GM23338 (cell line): Measurements from ENCODE around the gene ERP44. TPM values are rescaled to one million over a fixed set of nuclear protein-coding genes. Genes with fewer than 3 reads are reported as not detected.

Source experiments
- ATAC-seq: fragments of 200-7000 bp; cut with Tn5 transposase; 3 replicates; pipeline ENCODE4 v1.9.1; 2020
- DNase-seq: peaks from one replicate; pipeline ENCODE4 v3.0.0-alpha.2; 2015; ENCODE audit warnings: low spot score
- H2AFZ ChIP-seq: fragments of 200-600 bp; sonication (generic); 2 replicates; pipeline ENCODE4 v1.8.0; 2016; ENCODE audit warnings: antibody characterized with exemption, mild to moderate bottlenecking, moderate library complexity
- H3F3A ChIP-seq: fragments of 200-600 bp; sonication (generic); replicated peaks from 2 replicates; pipeline ENCODE4 v1.8.0; 2017; ENCODE audit warnings: antibody characterized with exemption, mixed run types, low read depth
- H3K27ac ChIP-seq: fragments of 200-600 bp; sonication (generic); 2 replicates; pipeline ENCODE4 v1.6.1; 2016; ENCODE audit warnings: low read depth
- H3K27me3 ChIP-seq: fragments of 200-600 bp; sonication (generic); 2 replicates; pipeline ENCODE4 v1.8.0; 2016; ENCODE audit warnings: mild to moderate bottlenecking, mixed run types, moderate library complexity; ENCODE audit not compliant: insufficient read depth
- H3K36me3 ChIP-seq: fragments of 200-600 bp; sonication (generic); 2 replicates; pipeline ENCODE4 v1.8.0; 2016; ENCODE audit warnings: mild to moderate bottlenecking; ENCODE audit not compliant: insufficient read depth
- H3K4me1 ChIP-seq: fragments of 200-600 bp; sonication (generic); 2 replicates; pipeline ENCODE4 v1.8.0; 2016; ENCODE audit warnings: mild to moderate bottlenecking, moderate library complexity; ENCODE audit not compliant: insufficient read depth
- H3K4me2 ChIP-seq: fragments of 200-600 bp; sonication (generic); 2 replicates; pipeline ENCODE4 v1.7.1; 2017; ENCODE audit warnings: mixed run types
- H3K4me3 ChIP-seq: fragments of 200-600 bp; sonication (generic); 2 replicates; pipeline ENCODE4 v1.6.1; 2016; ENCODE audit warnings: mixed run types
- H3K79me2 ChIP-seq: fragments of 200-600 bp; sonication (generic); replicated peaks from 2 replicates; pipeline ENCODE4 v1.8.0; 2017; ENCODE audit warnings: mild to moderate bottlenecking; ENCODE audit not compliant: insufficient read depth
- H3K9me2 ChIP-seq: fragments of 200-600 bp; sonication (generic); 2 replicates; pipeline ENCODE4 v1.8.0; 2017; ENCODE audit not compliant: insufficient read depth
- H4K20me1 ChIP-seq: fragments of 200-600 bp; sonication (generic); replicated peaks from 2 replicates; pipeline ENCODE4 v1.8.0; 2017; ENCODE audit warnings: mild to moderate bottlenecking; ENCODE audit not compliant: insufficient read depth
- H3K27ac Mint-ChIP-seq: 2 replicates; pipeline ENCODE4 v1.8.0; 2020; ENCODE audit warnings: inconsistent platforms, mild to moderate bottlenecking, moderate library complexity, mixed read lengths
- H3K27me3 Mint-ChIP-seq: 3 replicates; pipeline ENCODE4 v1.8.0; 2022; ENCODE audit warnings: low read depth, mild to moderate bottlenecking, moderate library complexity, mixed read lengths, inconsistent platforms; ENCODE audit not compliant: insufficient read depth, poor library complexity
- H3K36me3 Mint-ChIP-seq: 3 replicates; pipeline ENCODE4 v1.8.0; 2021; ENCODE audit warnings: low read depth, mild to moderate bottlenecking, inconsistent platforms, moderate library complexity, mixed read lengths
- H3K4me1 Mint-ChIP-seq: 3 replicates; pipeline ENCODE4 v1.8.0; 2020; ENCODE audit warnings: mild to moderate bottlenecking, inconsistent platforms, mixed read lengths
- H3K4me3 Mint-ChIP-seq: 3 replicates; pipeline ENCODE4 v1.8.0; 2021; ENCODE audit warnings: moderate library complexity, mild to moderate bottlenecking, inconsistent platforms, mixed read lengths
- H3K9me3 Mint-ChIP-seq: 3 replicates; pipeline ENCODE4 v1.8.0; 2020; ENCODE audit warnings: moderate library complexity, mild to moderate bottlenecking, inconsistent platforms, mixed read lengths
- CREB1 ChIP-seq: fragments of 250-450 bp; sonication (Bioruptor Pico); IDR thresholded peaks from 2 replicates; pipeline ENCODE4 v1.5.0; 2020; ENCODE audit warnings: low read depth, mild to moderate bottlenecking, moderate library complexity
- CTCF ChIP-seq, 2 experiments: fragments of 200-600 bp in 1 of 2; sonication (generic) in 1 of 2; conservative IDR thresholded peaks; 2 replicates each; pipeline versions ENCODE4 v1.5.1 to v1.6.1; 2016 to 2017; ENCODE audit warnings: antibody characterized with exemption in 2 of 2, low read depth in 2 of 2, mild to moderate bottlenecking in 2 of 2, moderate library complexity in 1 of 2
- ETS1 ChIP-seq: IDR thresholded peaks from 2 replicates; pipeline ENCODE4 v1.6.1; 2016; ENCODE audit warnings: antibody characterized with exemption
- EZH2 ChIP-seq: fragments of 200-600 bp; sonication (generic); IDR thresholded peaks from one replicate; pipeline ENCODE4 v1.8.0; 2017; ENCODE audit warnings: antibody characterized with exemption, mild to moderate bottlenecking, low read depth; ENCODE audit not compliant: unreplicated experiment
- EZH2phosphoT487 ChIP-seq: fragments of 200-600 bp; sonication (generic); IDR thresholded peaks from one replicate; pipeline ENCODE4 v1.8.1; 2018; ENCODE audit warnings: antibody characterized with exemption; ENCODE audit not compliant: unreplicated experiment
- JUNB ChIP-seq: IDR thresholded peaks from one replicate; pipeline ENCODE4 v1.6.1; 2016; ENCODE audit warnings: antibody characterized with exemption; ENCODE audit not compliant: unreplicated experiment
- NANOG ChIP-seq: IDR thresholded peaks from 2 replicates; pipeline ENCODE4 v1.6.1; 2016; ENCODE audit warnings: antibody characterized with exemption, borderline replicate concordance
- POLR2AphosphoS5 ChIP-seq: IDR thresholded peaks from 2 replicates; pipeline ENCODE4 v1.6.1; 2016; ENCODE audit warnings: antibody characterized with exemption, low read depth
- REST ChIP-seq: IDR thresholded peaks from one replicate; pipeline ENCODE4 v1.6.1; 2018; ENCODE audit warnings: antibody characterized with exemption; ENCODE audit not compliant: unreplicated experiment
- STAT1 ChIP-seq: IDR thresholded peaks from one replicate; pipeline ENCODE4 v1.6.1; 2016; ENCODE audit warnings: antibody characterized with exemption; ENCODE audit not compliant: unreplicated experiment
- ZNF114 ChIP-seq: fragments of 250-450 bp; sonication (Bioruptor Pico); IDR thresholded peaks from 2 replicates; pipeline ENCODE4 v1.5.0; 2020; ENCODE audit warnings: mild to moderate bottlenecking, moderate library complexity
- ZNF331 ChIP-seq: fragments of 250-450 bp; sonication (Bioruptor Pico); IDR thresholded peaks from 2 replicates; pipeline ENCODE4 v1.5.0; 2020; ENCODE audit warnings: low read depth, mild to moderate bottlenecking, moderate library complexity
- ZNF462 ChIP-seq: fragments of 250-450 bp; sonication (Bioruptor Pico); IDR thresholded peaks from 2 replicates; pipeline ENCODE4 v1.5.0; 2020; ENCODE audit warnings: mild to moderate bottlenecking, moderate library complexity
- polyA plus RNA-seq: library from polyadenylated mRNA; unstranded; fragments of >200 nt; fragmentation: Nextera tagmentation; extraction: Ambion mirVana; gene quantifications from 2 replicates; pipeline ENCODE4 v1.2.1, GENCODE V29; 2016
- total RNA-seq: library from RNA; depleted of rRNA; stranded (reverse); fragments of >200 nt; shearing (Covaris generic); gene quantifications from 2 replicates; pipeline ENCODE4 v1.2.3, GENCODE V29; 2014

ERP44 gene
- total and polyA plus RNA-seq, 2 experiments from 2014 or later, result 13.0 to 24.1 TPM

DNA sequence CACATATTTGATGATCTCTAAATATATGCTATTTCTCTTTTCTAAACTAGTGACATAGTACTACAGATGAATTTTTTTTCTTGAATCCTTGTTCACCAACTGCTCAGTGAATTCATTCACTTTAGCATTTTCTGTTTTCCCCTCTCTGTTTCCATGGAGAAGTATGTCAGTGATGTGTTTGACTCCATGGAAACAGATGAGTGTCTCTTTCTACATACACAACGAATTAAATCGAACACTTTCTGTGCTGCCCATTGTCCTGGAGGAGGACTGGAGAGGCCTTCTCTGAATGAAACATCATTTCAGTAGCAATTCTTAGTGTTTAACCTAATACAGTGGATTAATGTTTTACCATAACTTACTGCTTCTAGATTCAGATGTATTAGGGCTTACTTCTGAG, 9.8 kb upstream of the ERP44 start:
- no peaks in the 10 kb centered on the region for H3K36me3 ChIP-seq
- H3F3A ChIP-seq, result no peaks in the 10 kb centered on the region
- H3K9me3 Mint-ChIP-seq, result no peaks in the 10 kb centered on the region
- DNase-seq (no peak), ATAC-seq (no peak)
- TF ChIP-seq CTCF (conservative IDR thresholded peaks at IDR 0.05; ENCODE audit: low read depth in 2 of 2), result no peak
- no peak for TF ChIP-seq EZH2
- no peak for TF ChIP-seq CREB1 (CRISPR knock-in tag)
- TF ChIP-seq ZNF114 (CRISPR knock-in tag), result no peak
- no peak for TF ChIP-seq REST
- TF ChIP-seq ZNF331 (CRISPR knock-in tag), result no peak
- TF ChIP-seq ETS1, result no peak
- no peak for TF ChIP-seq JUNB
- TF ChIP-seq POLR2AphosphoS5, result no peak
- no peak for TF ChIP-seq STAT1
- no peak for TF ChIP-seq ZNF462
- TF ChIP-seq EZH2phosphoT487, result no peak
- no peak for TF ChIP-seq NANOG
- no peak overlapping the region for H3K4me2 ChIP-seq
- no peak overlapping the region for H3K27ac Mint-ChIP-seq
- no peaks in the 10 kb centered on the region for H3K36me3 Mint-ChIP-seq
- H3K4me3 ChIP-seq, result no peak overlapping the region
- no peak overlapping the region for H3K27ac ChIP-seq
- peaks cover 3% of the 10 kb centered on the region for H3K27me3 Mint-ChIP-seq
- no peak overlapping the region for H3K4me3 Mint-ChIP-seq
- H3K79me2 ChIP-seq, result no peaks in the 10 kb centered on the region
- H2AFZ ChIP-seq, result no peak overlapping the region
- no peaks in the 10 kb centered on the region for H4K20me1 ChIP-seq
- no peaks in the 10 kb centered on the region for H3K9me2 ChIP-seq
- H3K4me1 ChIP-seq, result peaks cover 14% of the 10 kb centered on the region; the same call in 1 of the 2 replicates
- H3K27me3 ChIP-seq, result no peaks in the 10 kb centered on the region
- H3K4me1 Mint-ChIP-seq, result peaks cover 15% of the 10 kb centered on the region; the same call in 2 of the 3 replicates
